Measurements from ENCODE around the gene SLC25A36.
"Not testable (repeated sequence)": the region's sequence is repeated elsewhere in the genome, so short reads cannot be mapped to it uniquely, and the experiment has no call there.

Gene SLC25A36

DNA sequence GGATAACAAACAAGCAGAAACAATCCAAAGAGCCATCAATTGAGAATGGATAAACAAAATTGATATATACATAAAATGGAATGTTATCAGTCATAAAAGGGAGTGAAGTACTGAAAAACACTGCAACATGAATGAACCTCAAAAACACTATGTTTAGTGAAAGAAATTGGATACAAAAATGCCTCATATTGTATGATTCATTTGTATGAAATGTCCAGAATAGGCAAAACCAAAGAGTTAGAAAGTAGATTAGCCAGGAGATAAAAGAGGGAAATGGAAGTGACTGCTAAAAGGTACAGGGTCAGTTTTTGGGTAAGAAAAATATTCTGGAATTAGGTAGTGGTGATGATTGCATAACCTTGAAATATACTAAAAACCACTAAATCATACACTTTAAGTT, 9.8 kb upstream of the SLC25A36 start:
- no peak for DNase-seq (ENCODE audit: low read depth in 2 of 2)

DNA sequence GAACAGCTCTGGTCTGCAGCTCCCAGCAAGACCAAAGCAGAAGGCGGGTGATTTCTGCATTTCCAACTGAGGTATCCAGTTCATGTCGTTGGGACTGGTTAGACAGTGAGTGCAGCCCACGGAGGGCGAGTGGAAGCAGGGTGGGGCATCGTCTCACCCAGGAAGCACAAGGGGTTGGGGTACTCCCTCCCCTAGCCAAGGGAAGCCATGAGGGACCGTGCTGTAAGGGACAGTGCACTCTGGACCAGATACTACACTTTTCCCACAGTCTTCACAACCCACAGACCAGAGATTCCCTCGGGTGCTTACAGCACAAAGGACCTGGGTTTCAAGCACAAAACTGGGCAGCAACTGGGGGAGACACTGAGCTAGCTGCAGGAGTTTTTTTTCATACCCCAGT, 8.5 kb upstream of the SLC25A36 start:
- no peak for DNase-seq (ENCODE audit: low read depth in 2 of 2)

DNA sequence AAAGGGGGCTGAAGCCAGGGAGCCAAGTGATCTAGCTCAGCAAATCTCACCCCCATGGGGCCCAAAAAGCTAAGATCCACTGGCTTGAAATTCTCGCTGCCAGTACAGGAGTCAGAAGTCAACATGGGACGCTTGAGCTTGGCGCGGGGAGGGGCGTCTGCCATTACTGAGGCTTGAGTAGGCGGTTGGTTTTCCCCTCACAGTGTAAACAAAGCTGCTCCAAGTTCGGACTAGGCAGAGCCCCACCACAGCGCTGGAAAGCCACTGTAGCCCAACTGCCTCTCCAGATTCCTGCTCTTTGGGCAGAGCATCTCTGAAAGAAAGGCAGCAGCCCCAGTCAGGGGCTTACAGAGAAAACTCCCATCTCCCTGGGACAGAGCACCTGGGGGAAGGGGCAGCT, 8.1 kb upstream of the SLC25A36 start:
- no peak for DNase-seq (ENCODE audit: low read depth in 2 of 2)

DNA sequence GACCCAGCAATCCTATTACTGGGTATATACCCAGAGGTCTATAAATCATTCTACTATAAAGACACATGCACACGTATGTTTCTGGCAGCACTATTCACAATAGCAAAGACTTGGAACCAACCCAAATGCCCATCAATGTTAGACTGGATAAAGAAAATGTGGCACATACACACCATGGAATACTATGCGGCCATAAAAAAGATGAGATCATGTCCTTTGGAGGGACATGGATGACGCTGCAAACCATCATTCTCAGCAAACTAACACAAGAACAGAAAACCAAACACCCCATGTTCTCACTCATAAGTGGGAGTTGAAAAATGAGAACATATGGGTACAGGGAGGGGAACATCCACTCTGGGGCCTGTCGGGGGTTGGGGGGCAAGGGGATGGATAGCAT, 2.3 kb upstream of the SLC25A36 start:
- DNase-seq (ENCODE audit: low read depth in 2 of 2), result not testable (repeated sequence)

DNA sequence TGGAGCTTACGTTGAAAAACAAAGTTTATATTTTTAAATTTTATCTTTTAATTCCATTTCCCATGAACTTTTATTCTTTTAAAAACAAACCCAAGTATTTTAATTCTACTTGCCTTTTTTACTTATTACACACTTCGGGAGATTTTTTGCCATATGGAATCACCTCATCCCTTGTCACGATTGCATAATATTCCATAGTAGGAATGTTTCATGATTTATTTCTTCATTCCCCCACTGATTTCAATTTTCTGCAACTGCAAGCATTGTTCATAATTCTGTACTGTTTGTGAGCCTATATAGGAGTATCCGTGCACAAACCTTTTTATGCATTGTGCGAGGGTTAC, 574 bp upstream of the SLC25A36 start:
- DNase-seq (ENCODE audit: low read depth in 2 of 2), result no peak

DNA sequence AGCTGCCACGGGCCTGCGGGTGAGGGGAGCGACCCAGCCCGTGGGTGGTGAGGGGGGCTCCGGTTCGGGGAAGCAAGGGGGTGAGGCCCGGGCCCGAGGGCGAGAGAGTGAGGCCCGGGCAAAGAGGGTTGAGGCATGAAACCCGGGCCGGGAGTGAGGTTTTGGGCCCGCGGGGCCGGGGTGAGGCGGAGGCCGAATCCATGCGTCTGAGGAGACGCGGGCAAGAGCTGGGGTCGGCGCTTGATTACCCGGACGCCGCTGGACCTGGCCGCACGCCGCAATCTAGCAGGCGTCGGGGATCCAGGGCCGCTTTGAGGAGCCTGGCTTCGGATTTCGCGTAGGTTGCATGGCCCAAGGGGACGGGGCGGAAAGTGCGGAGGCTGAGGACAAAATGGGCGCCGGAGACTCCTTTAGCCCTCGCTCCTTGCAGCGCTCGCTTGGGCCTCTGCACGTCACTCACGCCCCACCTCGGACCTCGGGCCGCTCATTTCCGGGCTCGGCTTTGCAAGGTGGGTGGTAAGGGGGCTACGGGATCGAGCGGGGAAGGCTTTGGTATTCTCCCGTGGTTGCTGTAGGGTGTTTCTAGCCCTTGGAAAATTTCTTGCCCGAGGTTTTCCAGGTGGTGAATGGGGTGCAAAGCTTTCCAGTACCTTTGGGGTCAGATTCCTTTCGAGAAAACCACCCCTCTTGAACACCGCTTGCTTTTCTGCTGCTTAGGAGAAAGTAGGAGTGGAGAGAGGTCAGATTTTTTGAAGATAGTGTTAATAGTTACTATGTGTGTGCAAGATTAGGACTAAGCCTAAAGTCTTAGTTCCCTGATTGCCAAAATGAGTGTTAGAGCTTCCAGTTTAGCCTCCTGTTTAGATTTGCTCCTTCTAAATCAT, 827 bp downstream of the SLC25A36 start:
- DNase-seq (ENCODE audit: low read depth in 2 of 2), result peak; percentile 13 to 39

DNA sequence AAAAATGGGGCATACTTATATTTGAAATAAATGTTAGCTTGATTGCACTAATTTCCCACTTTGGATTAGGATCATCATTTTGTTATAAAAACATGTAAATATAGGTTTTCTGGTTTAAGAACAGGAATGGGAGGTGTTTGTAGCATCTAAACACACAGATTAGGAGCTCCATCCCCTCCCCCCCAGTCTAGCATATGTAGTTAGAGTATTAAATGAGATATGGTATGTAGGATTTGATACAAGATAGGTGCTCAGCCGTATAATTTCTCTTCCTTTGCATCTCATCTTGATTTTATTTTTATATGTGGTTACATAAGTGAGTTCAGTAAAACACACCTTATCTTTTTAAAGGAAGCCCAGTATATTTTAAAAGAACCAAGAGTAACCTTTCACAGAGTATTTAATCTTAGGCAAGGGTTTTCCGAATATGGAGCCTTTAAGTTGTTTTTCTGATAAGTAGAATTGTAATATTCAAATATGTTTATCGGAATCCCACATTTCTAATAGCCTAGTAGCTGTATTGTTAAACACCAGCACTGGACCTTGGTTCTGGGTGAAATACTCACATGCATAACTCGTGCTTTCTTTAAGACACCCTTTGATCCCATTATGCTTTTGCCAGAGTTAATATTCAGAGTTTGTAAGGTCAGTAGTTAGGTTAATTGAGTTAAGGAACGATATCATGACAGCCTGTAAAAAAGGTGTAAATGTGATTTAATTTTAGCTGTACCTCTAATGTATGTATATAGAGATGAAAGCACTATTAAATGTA, 2.3 kb downstream of the SLC25A36 start:
- DNase-seq (ENCODE audit: low read depth in 2 of 2), result no peak

DNA sequence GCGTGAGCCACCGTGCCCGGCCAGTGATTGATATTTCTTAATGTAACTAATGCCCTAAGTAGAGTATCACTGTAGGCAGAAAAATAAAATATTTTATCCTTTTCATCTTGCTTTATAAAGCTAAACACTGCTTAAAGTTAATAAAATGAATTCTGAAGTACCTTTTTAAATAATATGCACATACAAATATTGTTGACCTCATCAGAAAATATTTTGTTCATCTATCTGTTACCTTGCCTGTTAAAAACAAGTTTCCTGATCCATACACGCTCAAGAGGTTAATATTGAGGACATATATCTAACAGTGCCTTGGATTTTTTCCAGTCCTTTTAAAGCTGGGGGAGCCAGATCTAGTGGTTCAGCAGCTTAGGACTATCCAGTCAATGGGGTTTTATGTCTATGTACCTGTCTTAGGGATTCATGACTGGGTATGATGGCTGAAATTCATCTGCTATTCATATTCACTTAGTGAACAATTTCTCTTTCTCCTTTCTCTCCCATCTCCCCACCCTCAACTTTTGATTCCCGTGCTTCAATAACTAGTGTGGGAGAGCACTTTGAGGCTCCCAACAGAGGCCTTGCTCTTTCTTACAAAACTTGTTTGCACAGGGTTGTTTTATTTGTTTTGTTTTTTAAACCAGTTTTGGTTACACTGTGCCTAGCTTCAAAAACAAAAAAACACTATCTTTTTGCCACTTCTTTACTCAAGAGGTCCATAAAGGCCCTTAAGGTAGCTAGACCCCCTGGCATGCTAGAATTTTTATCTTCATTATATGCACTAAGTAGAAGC, 7.0 kb downstream of the SLC25A36 start:
- no peak for DNase-seq (ENCODE audit: low read depth in 2 of 2)

DNA sequence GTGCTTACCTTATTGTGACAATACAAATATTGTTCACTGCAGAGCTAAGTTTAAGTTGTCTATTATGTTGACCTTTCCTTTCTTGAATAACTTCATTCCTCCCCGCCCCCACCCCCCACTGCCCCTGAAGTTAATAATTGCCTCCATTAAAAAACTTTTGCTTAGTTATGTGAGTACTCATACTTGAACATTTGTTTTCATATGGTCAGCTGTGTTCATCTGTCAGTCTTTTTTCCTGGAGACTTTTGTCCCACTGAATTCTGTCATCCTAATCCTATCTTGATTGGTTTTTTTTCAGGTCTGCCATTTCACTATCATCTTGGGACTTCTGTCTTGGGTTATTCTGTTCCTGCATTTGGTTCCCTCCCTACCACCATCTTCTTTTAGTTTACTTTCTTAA, 8.5 kb downstream of the SLC25A36 start:
- DNase-seq (ENCODE audit: low read depth in 2 of 2), result no peak

DNA sequence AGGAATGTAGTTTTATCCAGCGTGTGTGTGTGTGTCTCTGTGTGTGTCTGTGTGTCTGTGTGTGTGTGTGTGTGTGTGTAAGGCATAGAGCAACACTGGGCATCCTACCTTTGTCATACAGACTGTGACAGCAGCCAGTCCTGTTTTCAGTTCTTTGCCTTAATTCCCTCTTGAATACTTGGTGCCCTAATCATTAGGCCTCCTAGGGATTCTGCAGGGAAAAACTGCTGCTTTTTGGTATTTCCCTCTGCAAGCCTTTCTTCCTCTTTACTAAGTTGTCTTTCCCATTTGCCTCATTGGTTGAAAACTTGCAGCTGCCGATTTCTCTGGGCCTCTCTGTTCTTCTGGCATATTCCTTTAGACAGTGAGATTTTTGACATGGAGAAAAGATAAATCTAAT, 9.2 kb downstream of the SLC25A36 start:
- no peak for DNase-seq (ENCODE audit: low read depth in 2 of 2)

DNA sequence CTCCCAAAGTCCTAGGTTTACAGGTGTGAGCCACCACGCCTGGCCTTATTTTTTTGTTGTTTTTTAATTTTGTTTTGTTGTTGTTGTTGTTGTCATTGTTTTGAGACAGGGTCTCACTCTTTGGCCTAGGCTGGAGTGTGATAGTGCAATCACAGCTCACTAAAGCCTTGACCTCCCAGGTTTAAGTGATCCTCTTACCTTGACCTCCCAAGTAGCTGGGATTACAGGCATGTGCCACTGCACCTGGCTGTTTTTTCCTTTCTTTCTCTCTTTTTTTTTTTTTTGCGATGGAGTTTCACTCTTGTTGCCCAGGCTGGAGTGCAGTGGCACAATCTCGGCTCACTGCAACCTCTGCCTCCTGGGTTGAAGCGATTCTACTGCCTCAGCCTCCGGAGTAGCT, 10.1 kb downstream of the SLC25A36 start:
- DNase-seq (ENCODE audit: low read depth in 2 of 2), result not testable (repeated sequence)

DNA sequence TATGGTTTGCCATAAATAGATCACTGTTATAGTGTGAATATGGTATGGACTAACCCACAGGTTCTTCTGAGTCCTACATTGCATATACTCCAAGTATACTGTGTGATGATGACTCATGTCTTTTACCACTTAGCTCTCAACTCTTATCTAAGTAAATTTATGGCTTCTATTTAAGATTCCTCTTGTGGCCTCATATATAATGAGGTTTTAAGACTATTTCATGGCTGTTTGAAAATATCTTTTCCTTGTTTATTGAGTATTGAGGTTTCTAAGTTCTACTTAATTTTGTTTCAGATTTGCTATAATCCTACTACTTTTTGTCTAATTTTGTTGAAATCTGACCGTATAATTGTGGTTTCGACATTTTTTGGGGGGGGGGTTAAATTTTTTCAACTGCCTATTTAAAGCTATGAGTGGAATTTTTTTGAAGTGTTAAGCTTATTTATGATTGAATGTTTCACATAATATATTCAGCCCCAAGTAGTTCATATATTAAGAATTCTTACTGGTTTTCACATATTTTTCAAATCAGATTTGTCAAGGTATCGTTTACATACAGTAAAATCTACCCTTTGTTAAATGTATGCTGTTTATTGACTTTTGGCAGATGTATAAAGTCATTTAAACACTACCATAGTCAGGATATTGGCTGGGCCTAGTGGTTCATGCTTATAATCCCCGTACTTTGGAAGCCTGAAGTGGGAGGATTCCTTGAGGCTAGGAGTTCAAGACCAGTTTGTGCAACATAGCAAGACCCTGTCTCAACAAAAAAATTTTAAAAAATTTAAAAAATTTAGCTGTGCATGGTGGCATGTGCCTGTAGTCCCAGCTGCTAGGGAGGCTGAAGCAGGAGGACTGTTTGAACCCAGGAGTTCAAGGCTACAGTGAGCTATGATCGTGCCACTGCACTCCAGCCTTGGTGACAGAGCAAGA, 11.7 kb downstream of the SLC25A36 start:
- DNase-seq (ENCODE audit: low read depth in 2 of 2), result no peak

DNA sequence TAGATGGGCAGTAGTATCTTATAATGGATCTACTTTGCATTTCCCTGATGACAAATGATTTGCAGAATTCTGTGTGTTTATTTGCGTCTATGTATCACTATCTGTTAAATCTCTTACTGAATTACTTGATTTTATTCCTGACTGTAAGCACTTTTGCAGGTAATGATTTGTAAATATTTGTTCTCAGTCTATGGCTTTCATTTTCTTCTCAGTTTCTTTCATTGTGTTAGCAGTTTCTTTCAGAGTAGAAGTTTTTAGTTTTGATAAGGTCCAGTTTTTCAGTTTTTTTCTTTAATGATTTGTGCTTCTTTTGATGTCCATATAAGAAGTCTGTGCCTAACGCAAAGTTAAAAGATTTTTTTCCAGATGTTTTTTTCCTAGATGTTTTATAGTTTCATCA, 12.9 kb downstream of the SLC25A36 start:
- DNase-seq (ENCODE audit: low read depth in 2 of 2), result no peak

DNA sequence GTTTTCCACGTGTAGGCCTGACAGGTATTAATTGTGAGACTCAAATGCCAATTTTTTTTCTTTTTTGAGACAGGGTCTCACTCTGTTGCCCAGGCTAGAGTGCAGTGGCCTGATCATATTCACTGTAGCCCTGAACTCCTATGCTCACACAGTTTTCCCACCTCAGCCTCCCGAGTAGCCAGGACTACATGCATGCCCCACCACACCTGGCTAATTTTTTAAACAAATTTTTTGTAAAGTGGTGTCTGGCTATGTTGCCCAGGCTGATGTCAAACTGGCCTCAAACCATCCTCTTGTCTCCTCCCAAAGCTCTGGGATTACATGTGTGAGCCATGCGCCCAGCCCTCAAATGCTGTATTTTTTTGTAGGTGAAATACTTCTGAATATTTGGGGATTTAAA, 14.0 kb downstream of the SLC25A36 start:
- no peak for DNase-seq (ENCODE audit: low read depth in 2 of 2)

DNA sequence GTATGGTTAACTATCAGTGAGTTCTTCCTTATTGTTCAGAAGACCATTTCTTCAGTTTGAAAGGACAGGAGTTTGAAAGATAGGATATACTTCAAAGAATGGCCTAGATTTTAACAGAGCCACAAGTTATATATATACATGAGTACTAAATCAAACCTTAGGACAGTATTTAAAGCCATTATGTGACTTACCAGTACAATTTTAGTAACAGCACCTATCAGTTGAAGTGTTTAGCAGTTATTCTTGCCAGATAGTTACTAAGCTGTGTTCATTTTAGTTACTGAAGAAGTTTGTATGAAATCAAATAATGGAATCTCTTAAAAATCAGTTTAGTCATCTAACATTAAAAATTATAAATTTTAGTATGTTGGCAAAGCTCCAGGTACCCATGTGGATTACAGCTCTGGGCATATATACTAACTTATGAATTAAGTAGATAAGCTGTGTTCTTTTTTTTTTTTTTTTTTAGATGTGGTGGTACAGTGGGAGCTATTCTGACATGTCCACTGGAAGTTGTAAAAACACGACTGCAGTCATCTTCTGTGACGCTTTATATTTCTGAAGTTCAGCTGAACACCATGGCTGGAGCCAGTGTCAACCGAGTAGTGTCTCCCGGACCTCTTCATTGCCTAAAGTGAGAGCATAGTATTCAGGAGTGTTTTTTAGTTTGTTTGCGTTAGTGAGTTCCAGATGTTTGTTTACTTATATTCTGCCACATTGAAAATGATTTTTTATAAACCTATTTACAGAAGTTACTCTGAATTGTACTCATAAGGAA, 14.6 kb downstream of the SLC25A36 start:
- DNase-seq (ENCODE audit: low read depth in 2 of 2), result no peak

DNA sequence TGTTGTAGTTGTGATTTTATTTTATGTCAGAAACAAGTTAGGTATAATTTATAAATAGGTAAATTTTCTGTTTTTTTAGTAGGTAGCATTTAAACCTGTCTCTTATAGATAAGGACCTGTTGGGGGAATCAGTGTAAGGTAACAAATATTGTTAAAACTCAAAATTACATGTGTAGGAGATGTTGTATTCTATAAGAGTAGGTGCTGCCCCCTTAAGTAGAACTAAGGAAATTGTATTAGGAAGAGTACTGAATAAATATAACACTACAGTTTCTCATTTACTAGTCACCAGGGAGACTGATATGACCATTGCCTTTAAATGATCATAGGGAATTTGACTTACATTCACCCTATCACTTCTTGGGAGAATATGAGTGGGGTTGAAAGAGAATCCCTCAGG, 31.2 kb downstream of the SLC25A36 start:
- DNase-seq (ENCODE audit: low read depth in 2 of 2), result no peak

DNA sequence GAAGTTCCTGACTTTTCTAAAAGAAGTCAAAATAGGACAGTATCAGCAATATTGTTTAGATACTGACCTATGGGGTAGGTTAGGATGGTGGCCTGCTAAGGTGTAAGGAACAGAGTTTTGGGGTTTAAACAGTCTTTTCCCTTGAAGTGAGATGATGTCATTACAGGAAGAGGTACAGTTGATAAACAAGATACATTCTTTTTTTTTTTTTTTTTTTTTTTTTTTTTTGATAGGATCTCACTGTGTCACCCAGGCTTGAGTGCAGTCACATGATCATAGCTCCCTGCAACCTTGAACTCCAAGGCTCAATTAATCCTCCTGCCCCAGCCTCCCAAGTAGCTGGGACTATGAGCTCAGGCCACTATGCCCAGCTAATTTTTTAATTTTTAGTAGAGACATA, 33.3 kb downstream of the SLC25A36 start:
- no peak for DNase-seq (ENCODE audit: low read depth in 2 of 2)

DNA sequence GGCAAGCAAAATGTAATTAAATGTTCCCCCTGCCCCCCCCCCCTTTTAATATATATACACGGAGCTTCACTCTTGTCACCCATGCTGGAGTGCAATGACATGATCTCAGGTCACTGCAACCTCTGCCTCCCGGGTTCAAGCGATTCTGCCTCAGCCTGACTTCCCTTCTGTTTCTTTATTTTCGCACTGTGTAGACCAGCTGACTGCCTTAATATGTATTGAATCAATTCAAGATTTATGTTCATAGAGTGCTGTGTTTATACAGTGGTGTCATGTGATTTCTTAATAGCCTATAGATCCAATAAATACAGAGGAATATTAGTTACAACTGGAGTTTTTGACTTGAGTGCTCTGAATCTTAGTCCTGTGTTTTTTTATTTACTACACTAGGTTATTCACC, 39.0 kb downstream of the SLC25A36 start:
- no peak for DNase-seq (ENCODE audit: low read depth in 2 of 2)

DNA sequence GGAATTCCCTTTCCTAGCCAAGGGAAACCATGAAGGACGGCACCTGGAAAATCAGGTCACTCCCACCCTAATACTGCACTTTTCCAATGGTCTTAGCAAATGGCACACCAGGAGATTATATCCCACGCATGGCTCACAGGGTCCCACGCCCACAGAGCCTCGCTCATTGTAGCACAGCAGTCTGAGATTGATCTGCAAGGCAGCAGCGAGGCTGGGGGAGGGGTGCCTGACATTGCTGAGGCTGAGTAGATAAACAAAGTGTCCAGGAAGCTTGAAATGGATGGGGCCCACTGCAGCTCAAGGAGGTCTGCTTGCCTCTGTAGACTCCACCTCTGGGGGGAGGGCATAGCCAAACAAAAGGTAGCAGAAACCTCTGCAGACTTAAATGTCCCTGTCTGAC, 46.2 kb downstream of the SLC25A36 start:
- DNase-seq (ENCODE audit: low read depth in 2 of 2), result not testable (repeated sequence)

DNA sequence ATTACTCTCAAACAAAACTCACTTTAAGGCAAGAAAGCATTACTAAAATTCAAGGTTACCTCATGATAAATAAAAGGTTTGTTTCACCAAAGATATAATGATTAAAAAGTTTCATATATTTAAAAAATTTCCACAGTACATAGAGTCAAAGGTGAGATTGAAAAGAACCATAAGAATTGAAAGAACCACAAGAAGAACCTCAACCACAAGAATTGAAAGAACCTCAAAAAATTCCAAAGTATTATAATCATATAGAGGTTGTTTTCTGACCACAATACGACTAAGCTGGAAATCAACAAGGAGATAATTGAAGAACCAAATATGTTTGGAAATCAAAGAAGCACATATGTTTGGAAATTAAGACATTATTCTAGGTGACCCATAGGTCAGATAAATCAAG, 52.7 kb downstream of the SLC25A36 start:
- DNase-seq (ENCODE audit: low read depth in 2 of 2), result no peak

DNA sequence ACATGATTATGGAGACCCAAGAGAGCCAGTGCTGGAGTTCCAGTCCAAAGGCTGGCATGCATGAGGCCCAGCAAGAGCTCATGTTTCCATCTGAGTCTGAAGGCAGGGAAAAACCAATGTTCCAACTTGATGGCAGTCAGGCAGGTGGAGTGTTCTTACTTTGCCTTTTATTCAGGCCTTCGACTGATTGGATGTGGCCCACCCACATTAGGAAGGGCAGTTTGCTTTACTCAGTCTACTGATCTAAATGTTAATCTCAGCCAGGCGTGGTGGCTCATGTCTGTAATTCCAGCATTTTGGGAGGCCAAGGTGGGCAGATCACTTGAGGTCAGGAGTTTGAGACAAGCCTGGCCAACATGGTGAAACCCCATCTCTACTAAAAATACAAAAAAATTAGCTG, 53.2 kb downstream of the SLC25A36 start:
- not testable (repeated sequence) for DNase-seq (ENCODE audit: low read depth in 2 of 2)
